Measurements from ENCODE around the gene CCT8L2.
"Not testable (repeated sequence)": the region's sequence is repeated elsewhere in the genome, so short reads cannot be mapped to it uniquely, and the experiment has no call there.

CCT8L2 gene

GRCh38 chr22:16592231-16592630 lies 379 bp downstream of the CCT8L2 start:
- not testable (repeated sequence) for DNase-seq

- not testable (repeated sequence) for DNase-seq
These were observed 1.5 kb downstream of the CCT8L2 start for GRCh38 chr22:16591136-16591535.

- DNase-seq: no peak
These were observed 5.6 kb downstream of the CCT8L2 start for GRCh38 chr22:16586991-16587390.

- DNase-seq: no peak
These were observed 6.4 kb downstream of the CCT8L2 start for GRCh38 chr22:16586170-16586569.

- not testable (repeated sequence) for DNase-seq
These were observed 11.7 kb downstream of the CCT8L2 start for GRCh38 chr22:16580872-16581271.

GRCh38 chr22:16569240-16569834 lies 23.3 kb downstream of the CCT8L2 start:
- not testable (repeated sequence) for DNase-seq

- DNase-seq: no peak
These were observed 24.2 kb downstream of the CCT8L2 start for GRCh38 chr22:16568425-16568758.

GRCh38 chr22:16567617-16568424 lies 24.8 kb downstream of the CCT8L2 start:
- not testable (repeated sequence) for DNase-seq

GRCh38 chr22:16566421-16567151 lies 26.0 kb downstream of the CCT8L2 start:
- DNase-seq: not testable (repeated sequence)

- DNase-seq: not testable (repeated sequence)
These were observed 26.8 kb downstream of the CCT8L2 start for GRCh38 chr22:16565585-16566420.

GRCh38 chr22:16564837-16565584 lies 27.6 kb downstream of the CCT8L2 start:
- not testable (repeated sequence) for DNase-seq

- DNase-seq: no peak
These were observed 28.8 kb downstream of the CCT8L2 start for GRCh38 chr22:16563555-16564520.

GRCh38 chr22:16562711-16563554 lies 29.7 kb downstream of the CCT8L2 start:
- DNase-seq: no peak

GRCh38 chr22:16561093-16561658 lies 31.4 kb downstream of the CCT8L2 start:
- not testable (repeated sequence) for DNase-seq

GRCh38 chr22:16560651-16561050 lies 32.0 kb downstream of the CCT8L2 start:
- not testable (repeated sequence) for DNase-seq

GRCh38 chr22:16559996-16560395 lies 32.6 kb downstream of the CCT8L2 start:
- DNase-seq: not testable (repeated sequence)

GRCh38 chr22:16559056-16559955 lies 33.3 kb downstream of the CCT8L2 start:
- DNase-seq: no peak

- not testable (repeated sequence) for DNase-seq
These were observed 34.1 kb downstream of the CCT8L2 start for GRCh38 chr22:16558376-16558945.
